WTC11 (cell line): Measurements from ENCODE around the gene FGFR3. TPM values are rescaled to one million over a fixed set of nuclear protein-coding genes. Genes with fewer than 3 reads are reported as not detected.

Experiments
- ATAC-seq: fragments of 200-7000 bp; cut with Tn5 transposase; 2 replicates; pipeline ENCODE4 v1.10.0; 2021; ENCODE audit warnings: mild to moderate bottlenecking, moderate library complexity
- CTCF ChIA-PET: fragments of 300-600 bp; sonication (Branson Sonifier 250); formaldehyde crosslinking; loops from one replicate; lab custom pipeline; 2021; ENCODE audit warnings: antibody characterized with exemption; lab: Charles Lee
- POLR2A ChIA-PET: fragments of 350-600 bp; sonication (Branson Sonifier 250); formaldehyde crosslinking; loops from one replicate; lab custom pipeline; 2021; ENCODE audit warnings: antibody characterized with exemption; lab: Charles Lee
- DNase-seq: peaks from one replicate; pipeline ENCODE4 v3.0.0; 2021; ENCODE audit warnings: low spot score
- H3K27ac Mint-ChIP-seq: 2 replicates; pipeline ENCODE4 v1.8.0; 2021; ENCODE audit warnings: mixed read lengths
- H3K27me3 Mint-ChIP-seq: 2 replicates; pipeline ENCODE4 v1.8.0; 2021; ENCODE audit warnings: low read depth, mild to moderate bottlenecking, moderate library complexity, mixed read lengths
- H3K36me3 Mint-ChIP-seq: 2 replicates; pipeline ENCODE4 v1.8.0; 2021; ENCODE audit warnings: mixed read lengths
- H3K4me1 Mint-ChIP-seq: 2 replicates; pipeline ENCODE4 v1.8.0; 2022; ENCODE audit warnings: mixed read lengths
- H3K4me3 Mint-ChIP-seq: 2 replicates; pipeline ENCODE4 v1.8.0; 2021; ENCODE audit warnings: mild to moderate bottlenecking, moderate library complexity, mixed read lengths
- H3K9me3 Mint-ChIP-seq: 2 replicates; pipeline ENCODE4 v1.8.0; 2021; ENCODE audit warnings: mixed read lengths
- CREM ChIP-seq: sonication (generic); formaldehyde crosslinking; IDR thresholded peaks from 2 replicates; pipeline ENCODE4 v1.8.1; 2022; ENCODE audit warnings: mild to moderate bottlenecking, missing genetic modification reagents, moderate library complexity
- ETV6 ChIP-seq: sonication (generic); formaldehyde crosslinking; IDR thresholded peaks from 2 replicates; pipeline ENCODE4 v1.8.1; 2022; ENCODE audit warnings: mild to moderate bottlenecking, missing genetic modification reagents
- FOXK1 ChIP-seq: sonication (generic); formaldehyde crosslinking; IDR thresholded peaks from 2 replicates; pipeline ENCODE4 v1.8.0; 2022; ENCODE audit warnings: mild to moderate bottlenecking, moderate library complexity, missing genetic modification reagents
- GABPB1 ChIP-seq: sonication (generic); formaldehyde crosslinking; IDR thresholded peaks from 2 replicates; pipeline ENCODE4 v1.8.1; 2023; ENCODE audit warnings: mild to moderate bottlenecking, missing genetic modification reagents
- GTF2I ChIP-seq: fragments of 250-450 bp; sonication (Bioruptor Pico); conservative IDR thresholded peaks from 2 replicates; pipeline ENCODE4 v1.4.0; 2021; ENCODE audit warnings: mild to moderate bottlenecking
- HMGA2 ChIP-seq: fragments of 250-450 bp; sonication (Bioruptor Pico); IDR thresholded peaks from 2 replicates; pipeline ENCODE4 v1.4.0; 2021; ENCODE audit warnings: mild to moderate bottlenecking, moderate library complexity
- MXD4 ChIP-seq: fragments of 250-450 bp; sonication (Bioruptor Pico); IDR thresholded peaks from 2 replicates; pipeline ENCODE4 v1.8.0; 2021; ENCODE audit warnings: mild to moderate bottlenecking, moderate library complexity, borderline replicate concordance
- NFATC4 ChIP-seq: fragments of 250-450 bp; sonication (Bioruptor Pico); IDR thresholded peaks from 2 replicates; pipeline ENCODE4 v1.9.0; 2021; ENCODE audit warnings: mild to moderate bottlenecking
- OVOL2 ChIP-seq: fragments of 250-450 bp; sonication (Bioruptor Pico); IDR thresholded peaks from 2 replicates; pipeline ENCODE4 v1.9.0; 2021; ENCODE audit warnings: mild to moderate bottlenecking, borderline replicate concordance
- PRRX2 ChIP-seq: fragments of 250-450 bp; sonication (Bioruptor Pico); IDR thresholded peaks from 2 replicates; pipeline ENCODE4 v1.8.0; 2021; ENCODE audit warnings: mild to moderate bottlenecking
- SMAD4 ChIP-seq: sonication (generic); formaldehyde crosslinking; IDR thresholded peaks from 2 replicates; pipeline ENCODE4 v1.8.0; 2022; ENCODE audit warnings: mild to moderate bottlenecking, missing genetic modification reagents
- SP1 ChIP-seq: sonication (generic); formaldehyde crosslinking; conservative IDR thresholded peaks from 2 replicates; pipeline ENCODE4 v1.8.1; 2022; ENCODE audit warnings: missing genetic modification reagents
- TEAD4 ChIP-seq: sonication (generic); formaldehyde crosslinking; IDR thresholded peaks from 2 replicates; pipeline ENCODE4 v1.8.0; 2022; ENCODE audit warnings: mild to moderate bottlenecking, missing genetic modification reagents
- ZNF121 ChIP-seq: sonication (generic); formaldehyde crosslinking; IDR thresholded peaks from 2 replicates; pipeline ENCODE4 v1.8.0; 2023; ENCODE audit warnings: missing genetic modification reagents
- ZNF232 ChIP-seq: sonication (generic); formaldehyde crosslinking; IDR thresholded peaks from 2 replicates; pipeline ENCODE4 v1.8.0; 2022; ENCODE audit warnings: mild to moderate bottlenecking, missing genetic modification reagents
- ZNF423 ChIP-seq: fragments of 250-450 bp; sonication (Bioruptor Pico); IDR thresholded peaks from 2 replicates; pipeline ENCODE4 v2.1.2; 2022; ENCODE audit warnings: mild to moderate bottlenecking, moderate library complexity
- total RNA-seq: library from RNA; stranded (reverse); gene quantifications from 3 replicates; pipeline ENCODE4 v1.2.3, GENCODE V29; 2021
- TF ChIP-seq, protein P1 (sequence below): fragments of 200-600 bp; IDR thresholded peaks from 2 replicates; pipeline ENCODE4 v1.8.0; 2022; ENCODE audit warnings: antibody characterized with exemption
- TF ChIP-seq, protein P2 (sequence below): fragments of 250-450 bp; sonication (Bioruptor Pico); IDR thresholded peaks from 2 replicates; pipeline ENCODE4 v1.9.0; 2021; ENCODE audit warnings: mild to moderate bottlenecking
- TF ChIP-seq, protein P3 (sequence below): sonication (generic); formaldehyde crosslinking; IDR thresholded peaks from 2 replicates; pipeline ENCODE4 v1.8.1; 2023; ENCODE audit warnings: mild to moderate bottlenecking, missing genetic modification reagents
- TF ChIP-seq, protein P4 (sequence below): sonication (generic); formaldehyde crosslinking; IDR thresholded peaks from 2 replicates; pipeline ENCODE4 v1.8.0; 2022; ENCODE audit warnings: mild to moderate bottlenecking, missing genetic modification reagents
- TF ChIP-seq, protein P5 (sequence below): sonication (generic); formaldehyde crosslinking; IDR thresholded peaks from 2 replicates; pipeline ENCODE4 v1.8.0; 2022; ENCODE audit warnings: mild to moderate bottlenecking, missing genetic modification reagents
- TF ChIP-seq, protein P6 (sequence below): sonication (generic); formaldehyde crosslinking; IDR thresholded peaks from 2 replicates; pipeline ENCODE4 v1.8.0; 2023; ENCODE audit warnings: missing genetic modification reagents, mild to moderate bottlenecking, borderline replicate concordance

FGFR3 gene
- total RNA-seq, 1 experiment from 2014 or later, result 19.9 TPM

DNA sequence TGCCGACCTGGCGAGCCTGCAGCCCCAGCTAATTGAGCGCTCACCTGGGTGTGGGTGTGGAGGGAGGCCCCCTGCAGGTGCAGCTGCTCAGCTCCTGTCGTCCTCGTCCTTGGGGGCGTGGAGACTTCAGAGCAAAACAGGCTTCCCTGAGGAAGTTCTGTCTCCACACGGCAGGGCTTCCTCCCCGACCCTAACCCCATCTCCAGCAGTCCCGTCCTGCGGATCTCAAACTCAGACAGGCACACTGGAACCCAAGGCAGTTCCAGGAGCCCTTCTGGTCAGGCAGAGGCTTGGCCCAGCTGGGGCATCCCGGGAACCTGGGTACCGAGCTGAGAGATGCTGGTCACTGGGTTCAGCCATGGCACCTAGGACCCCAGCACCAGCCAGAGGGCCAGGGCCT, 47.4 kb upstream of the FGFR3 start (continued):
- TF ChIP-seq, protein P1, sequence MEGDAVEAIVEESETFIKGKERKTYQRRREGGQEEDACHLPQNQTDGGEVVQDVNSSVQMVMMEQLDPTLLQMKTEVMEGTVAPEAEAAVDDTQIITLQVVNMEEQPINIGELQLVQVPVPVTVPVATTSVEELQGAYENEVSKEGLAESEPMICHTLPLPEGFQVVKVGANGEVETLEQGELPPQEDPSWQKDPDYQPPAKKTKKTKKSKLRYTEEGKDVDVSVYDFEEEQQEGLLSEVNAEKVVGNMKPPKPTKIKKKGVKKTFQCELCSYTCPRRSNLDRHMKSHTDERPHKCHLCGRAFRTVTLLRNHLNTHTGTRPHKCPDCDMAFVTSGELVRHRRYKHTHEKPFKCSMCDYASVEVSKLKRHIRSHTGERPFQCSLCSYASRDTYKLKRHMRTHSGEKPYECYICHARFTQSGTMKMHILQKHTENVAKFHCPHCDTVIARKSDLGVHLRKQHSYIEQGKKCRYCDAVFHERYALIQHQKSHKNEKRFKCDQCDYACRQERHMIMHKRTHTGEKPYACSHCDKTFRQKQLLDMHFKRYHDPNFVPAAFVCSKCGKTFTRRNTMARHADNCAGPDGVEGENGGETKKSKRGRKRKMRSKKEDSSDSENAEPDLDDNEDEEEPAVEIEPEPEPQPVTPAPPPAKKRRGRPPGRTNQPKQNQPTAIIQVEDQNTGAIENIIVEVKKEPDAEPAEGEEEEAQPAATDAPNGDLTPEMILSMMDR, result no peak
- TF ChIP-seq, all 79 proteins: peak for 0

DNA sequence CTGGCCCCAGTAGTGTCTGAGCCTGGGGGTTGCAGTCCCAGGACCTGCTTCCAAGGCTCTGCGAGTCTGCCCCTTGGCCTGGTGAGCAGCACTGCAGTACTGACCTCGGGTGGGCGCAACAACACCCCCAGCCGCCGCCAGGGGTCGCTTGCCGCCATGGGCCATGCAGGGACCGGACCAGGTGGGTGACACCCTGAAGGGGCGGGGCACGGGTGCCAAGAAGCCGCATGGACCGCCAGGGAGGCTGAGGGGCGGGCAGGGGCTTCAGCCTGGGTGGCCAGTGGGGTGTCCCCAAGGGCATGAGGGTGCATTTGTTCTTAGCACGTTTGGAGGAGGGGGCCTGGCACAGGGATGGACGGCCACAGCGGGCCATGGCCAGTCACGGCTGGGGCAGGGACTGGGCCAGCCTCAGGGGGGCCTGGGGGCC, 46.8 kb upstream of the FGFR3 start:
- peak; percentile 98 for DNase-seq
- ChIA-PET CTCF (interaction anchor here (1.4 to 4.1 kb wide), 4 partner anchors 13 to 53 kb away, joined by 4 to 115 read pairs (median 53); partner anchors contain the start of gene FGFR3), POLR2A (no interaction called here)
- H3K27ac Mint-ChIP-seq, result no peak overlapping the region
- peaks cover 31% of the 10 kb centered on the region for H3K36me3 Mint-ChIP-seq
- H3K4me3 Mint-ChIP-seq, result no peak overlapping the region
- TF ChIP-seq CREM (CRISPR knock-in tag) (no peak), TEAD4 (CRISPR knock-in tag) (no peak), MXD4 (CRISPR knock-in tag) (no peak), OVOL2 (CRISPR knock-in tag) (no peak), ZNF121 (peak; percentile 17; the same call in 1 of the 2 replicates), ZNF232 (no peak), GTF2I (CRISPR knock-in tag) (no peak), SP1 (peak; percentile 71), GABPB1 (CRISPR knock-in tag) (0 out of 2 replicates have a peak, but pooled peaks have one; percentile 18), HMGA2 (CRISPR knock-in tag) (no peak), PRRX2 (CRISPR knock-in tag) (peak; percentile 56; the same call in 1 of the 2 replicates), SMAD4 (CRISPR knock-in tag) (no peak), FOXK1 (CRISPR knock-in tag) (peak; percentile 43; the same call in 1 of the 2 replicates), NFATC4 (CRISPR knock-in tag) (peak; percentile 47; the same call in 1 of the 2 replicates), ETV6 (CRISPR knock-in tag) (peak; percentile 40; the same call in 1 of the 2 replicates), ZNF423 (CRISPR knock-in tag) (peak; percentile 72)
- TF ChIP-seq, protein P2, sequence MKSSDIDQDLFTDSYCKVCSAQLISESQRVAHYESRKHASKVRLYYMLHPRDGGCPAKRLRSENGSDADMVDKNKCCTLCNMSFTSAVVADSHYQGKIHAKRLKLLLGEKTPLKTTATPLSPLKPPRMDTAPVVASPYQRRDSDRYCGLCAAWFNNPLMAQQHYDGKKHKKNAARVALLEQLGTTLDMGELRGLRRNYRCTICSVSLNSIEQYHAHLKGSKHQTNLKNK (CRISPR knock-in tag), result no peak
- TF ChIP-seq, protein P1, result peak; percentile 88
- TF ChIP-seq, protein P3, sequence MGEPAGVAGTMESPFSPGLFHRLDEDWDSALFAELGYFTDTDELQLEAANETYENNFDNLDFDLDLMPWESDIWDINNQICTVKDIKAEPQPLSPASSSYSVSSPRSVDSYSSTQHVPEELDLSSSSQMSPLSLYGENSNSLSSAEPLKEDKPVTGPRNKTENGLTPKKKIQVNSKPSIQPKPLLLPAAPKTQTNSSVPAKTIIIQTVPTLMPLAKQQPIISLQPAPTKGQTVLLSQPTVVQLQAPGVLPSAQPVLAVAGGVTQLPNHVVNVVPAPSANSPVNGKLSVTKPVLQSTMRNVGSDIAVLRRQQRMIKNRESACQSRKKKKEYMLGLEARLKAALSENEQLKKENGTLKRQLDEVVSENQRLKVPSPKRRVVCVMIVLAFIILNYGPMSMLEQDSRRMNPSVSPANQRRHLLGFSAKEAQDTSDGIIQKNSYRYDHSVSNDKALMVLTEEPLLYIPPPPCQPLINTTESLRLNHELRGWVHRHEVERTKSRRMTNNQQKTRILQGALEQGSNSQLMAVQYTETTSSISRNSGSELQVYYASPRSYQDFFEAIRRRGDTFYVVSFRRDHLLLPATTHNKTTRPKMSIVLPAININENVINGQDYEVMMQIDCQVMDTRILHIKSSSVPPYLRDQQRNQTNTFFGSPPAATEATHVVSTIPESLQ (CRISPR knock-in tag), result no peak
- TF ChIP-seq, protein P4, sequence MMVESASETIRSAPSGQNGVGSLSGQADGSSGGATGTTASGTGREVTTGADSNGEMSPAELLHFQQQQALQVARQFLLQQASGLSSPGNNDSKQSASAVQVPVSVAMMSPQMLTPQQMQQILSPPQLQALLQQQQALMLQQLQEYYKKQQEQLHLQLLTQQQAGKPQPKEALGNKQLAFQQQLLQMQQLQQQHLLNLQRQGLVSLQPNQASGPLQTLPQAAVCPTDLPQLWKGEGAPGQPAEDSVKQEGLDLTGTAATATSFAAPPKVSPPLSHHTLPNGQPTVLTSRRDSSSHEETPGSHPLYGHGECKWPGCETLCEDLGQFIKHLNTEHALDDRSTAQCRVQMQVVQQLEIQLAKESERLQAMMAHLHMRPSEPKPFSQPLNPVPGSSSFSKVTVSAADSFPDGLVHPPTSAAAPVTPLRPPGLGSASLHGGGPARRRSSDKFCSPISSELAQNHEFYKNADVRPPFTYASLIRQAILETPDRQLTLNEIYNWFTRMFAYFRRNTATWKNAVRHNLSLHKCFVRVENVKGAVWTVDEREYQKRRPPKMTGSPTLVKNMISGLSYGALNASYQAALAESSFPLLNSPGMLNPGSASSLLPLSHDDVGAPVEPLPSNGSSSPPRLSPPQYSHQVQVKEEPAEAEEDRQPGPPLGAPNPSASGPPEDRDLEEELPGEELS (CRISPR knock-in tag), result 0 out of 2 replicates have a peak, but pooled peaks have one; percentile 66
- TF ChIP-seq, protein P5, sequence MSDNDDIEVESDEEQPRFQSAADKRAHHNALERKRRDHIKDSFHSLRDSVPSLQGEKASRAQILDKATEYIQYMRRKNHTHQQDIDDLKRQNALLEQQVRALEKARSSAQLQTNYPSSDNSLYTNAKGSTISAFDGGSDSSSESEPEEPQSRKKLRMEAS (CRISPR knock-in tag), result peak; percentile 75
- TF ChIP-seq, protein P6, sequence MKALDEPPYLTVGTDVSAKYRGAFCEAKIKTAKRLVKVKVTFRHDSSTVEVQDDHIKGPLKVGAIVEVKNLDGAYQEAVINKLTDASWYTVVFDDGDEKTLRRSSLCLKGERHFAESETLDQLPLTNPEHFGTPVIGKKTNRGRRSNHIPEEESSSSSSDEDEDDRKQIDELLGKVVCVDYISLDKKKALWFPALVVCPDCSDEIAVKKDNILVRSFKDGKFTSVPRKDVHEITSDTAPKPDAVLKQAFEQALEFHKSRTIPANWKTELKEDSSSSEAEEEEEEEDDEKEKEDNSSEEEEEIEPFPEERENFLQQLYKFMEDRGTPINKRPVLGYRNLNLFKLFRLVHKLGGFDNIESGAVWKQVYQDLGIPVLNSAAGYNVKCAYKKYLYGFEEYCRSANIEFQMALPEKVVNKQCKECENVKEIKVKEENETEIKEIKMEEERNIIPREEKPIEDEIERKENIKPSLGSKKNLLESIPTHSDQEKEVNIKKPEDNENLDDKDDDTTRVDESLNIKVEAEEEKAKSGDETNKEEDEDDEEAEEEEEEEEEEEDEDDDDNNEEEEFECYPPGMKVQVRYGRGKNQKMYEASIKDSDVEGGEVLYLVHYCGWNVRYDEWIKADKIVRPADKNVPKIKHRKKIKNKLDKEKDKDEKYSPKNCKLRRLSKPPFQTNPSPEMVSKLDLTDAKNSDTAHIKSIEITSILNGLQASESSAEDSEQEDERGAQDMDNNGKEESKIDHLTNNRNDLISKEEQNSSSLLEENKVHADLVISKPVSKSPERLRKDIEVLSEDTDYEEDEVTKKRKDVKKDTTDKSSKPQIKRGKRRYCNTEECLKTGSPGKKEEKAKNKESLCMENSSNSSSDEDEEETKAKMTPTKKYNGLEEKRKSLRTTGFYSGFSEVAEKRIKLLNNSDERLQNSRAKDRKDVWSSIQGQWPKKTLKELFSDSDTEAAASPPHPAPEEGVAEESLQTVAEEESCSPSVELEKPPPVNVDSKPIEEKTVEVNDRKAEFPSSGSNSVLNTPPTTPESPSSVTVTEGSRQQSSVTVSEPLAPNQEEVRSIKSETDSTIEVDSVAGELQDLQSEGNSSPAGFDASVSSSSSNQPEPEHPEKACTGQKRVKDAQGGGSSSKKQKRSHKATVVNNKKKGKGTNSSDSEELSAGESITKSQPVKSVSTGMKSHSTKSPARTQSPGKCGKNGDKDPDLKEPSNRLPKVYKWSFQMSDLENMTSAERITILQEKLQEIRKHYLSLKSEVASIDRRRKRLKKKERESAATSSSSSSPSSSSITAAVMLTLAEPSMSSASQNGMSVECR (CRISPR knock-in tag), result 0 out of 2 replicates have a peak, but pooled peaks have one; percentile 62
- H3K9me3 Mint-ChIP-seq, result no peaks in the 10 kb centered on the region
- peak; percentile 87 for ATAC-seq
- peaks cover 2% of the 10 kb centered on the region; the same call in 1 of the 2 replicates for H3K27me3 Mint-ChIP-seq
- H3K4me1 Mint-ChIP-seq, result no peaks in the 10 kb centered on the region
